Left cardiac atrium (tissue), 4 donors: Measurements from ENCODE around the gene CGB8. TPM values are rescaled to one million over a fixed set of nuclear protein-coding genes. Genes with fewer than 3 reads are reported as not detected.
"Not testable (repeated sequence)": the region's sequence is repeated elsewhere in the genome, so short reads cannot be mapped to it uniquely, and the experiment has no call there.

Experiments used
- ATAC-seq, 2 donors: fragments of 200-7000 bp; cut with Tn5 transposase; one replicate each; pipeline ENCODE4 v1.9.1; 2020; ENCODE audit warnings: mild to moderate bottlenecking in 2 of 2, moderate library complexity in 2 of 2
- DNase-seq: peaks from one replicate; pipeline ENCODE4 v3.0.0-alpha.2; 2020
- intact Hi-C, 2 donors: fragments of 100-400 bp; cut with DNase I; formaldehyde crosslinking; loops; one replicate each; pipeline versions ENCODE4 v1.14.1 to v1.15.1; 2022 to 2023
- long read RNA-seq: library from polyadenylated mRNA; unstranded; transcript quantifications from one replicate; pipeline ENCODE4 v2.0.0, GENCODE V29; 2021
- total RNA-seq, 2 donors: library from RNA; stranded (reverse); fragmentation: NEBNext Ultra II Directional; extraction: Animal tissue kit (Norgen Biotek cat#: 25700); gene quantifications; one replicate each; pipeline ENCODE4 v1.2.1, GENCODE V29; 2021
- donor health status: DM: no; HTN: yes; CAD: no.
- donor health status: DM: no; HTN: yes; CAD: no; lungs with severe emphysema.
- donor health status: DM: yes; HTN: yes; CAD: no.
- donor health status: Dilated cardiomyopathy.

Gene CGB8
- not detected for total RNA-seq
- long read RNA-seq: 0 reads

DNA sequence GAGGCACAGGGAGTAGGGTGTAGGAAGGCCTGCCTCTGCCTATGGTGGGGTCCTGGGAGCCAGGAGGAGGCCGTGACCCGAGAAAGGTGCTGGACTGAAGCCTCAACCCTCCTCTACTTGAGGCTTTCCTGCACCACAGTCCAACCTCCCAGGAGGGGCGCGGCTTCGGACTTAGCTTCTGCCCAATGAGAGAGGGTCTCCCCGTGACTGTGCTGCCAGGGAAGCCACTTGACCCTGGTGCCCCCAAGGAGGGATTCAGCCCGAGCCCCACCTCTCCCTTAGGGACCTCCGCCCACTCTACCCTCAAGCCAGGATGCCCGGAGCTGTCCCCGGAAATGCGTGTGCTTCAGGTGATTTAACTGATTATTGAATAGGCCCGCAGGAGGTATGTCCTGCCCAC is at the start of gene CGB8:
Gene CGB8 (minus strand): TSS at position 101 of the 400 bp plus-strand sequence. CDS start 372 bp downstream, outside the sequence.
- DNase-seq, ATAC-seq, intact Hi-C loops: not testable (repeated sequence)

- DNase-seq: peak; percentile 61
- peak; percentile 55 to 65 for ATAC-seq
- intact Hi-C loops: loop anchor here in 1 of 2 donors (5.0 kb wide), 2 partner anchors 50 to 100 kb away; no protein-coding TSS in a partner anchor
Measured at GRCh38 chr19:49097453-49098288, 48.8 kb upstream of the CGB8 start.

- intact Hi-C loops: loop anchor here in 1 of 2 donors (5.0 kb wide), 2 partner anchors 53 to 103 kb away; no protein-coding TSS in a partner anchor
- peak; percentile 79 to 91 for ATAC-seq
- DNase-seq: peak; percentile 67
Measured at GRCh38 chr19:49094505-49095482, 45.9 kb upstream of the CGB8 start.

DNA sequence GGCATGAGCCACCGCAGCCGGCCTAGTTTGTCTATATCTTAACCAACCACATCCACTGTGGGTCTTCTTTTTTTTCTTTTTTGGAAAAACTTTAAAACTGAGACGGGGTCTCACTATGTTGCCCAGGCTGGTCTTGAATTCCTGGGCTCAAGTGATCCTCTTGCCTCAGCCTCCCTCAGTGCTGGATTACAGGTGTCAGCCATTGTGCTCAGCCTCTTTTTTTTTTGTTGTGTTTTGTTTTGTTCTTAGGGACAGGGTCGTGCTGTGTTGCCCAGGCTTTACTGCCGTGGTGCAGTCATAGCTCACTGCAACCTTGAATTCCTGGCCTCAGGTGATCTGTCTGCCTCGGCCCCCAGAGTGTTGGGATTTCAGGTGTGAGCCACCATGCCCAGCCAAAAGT is 43.8 kb upstream of the CGB8 start:
- intact Hi-C loops: no loop called here
- DNase-seq: no peak
- no peak for ATAC-seq

DNA sequence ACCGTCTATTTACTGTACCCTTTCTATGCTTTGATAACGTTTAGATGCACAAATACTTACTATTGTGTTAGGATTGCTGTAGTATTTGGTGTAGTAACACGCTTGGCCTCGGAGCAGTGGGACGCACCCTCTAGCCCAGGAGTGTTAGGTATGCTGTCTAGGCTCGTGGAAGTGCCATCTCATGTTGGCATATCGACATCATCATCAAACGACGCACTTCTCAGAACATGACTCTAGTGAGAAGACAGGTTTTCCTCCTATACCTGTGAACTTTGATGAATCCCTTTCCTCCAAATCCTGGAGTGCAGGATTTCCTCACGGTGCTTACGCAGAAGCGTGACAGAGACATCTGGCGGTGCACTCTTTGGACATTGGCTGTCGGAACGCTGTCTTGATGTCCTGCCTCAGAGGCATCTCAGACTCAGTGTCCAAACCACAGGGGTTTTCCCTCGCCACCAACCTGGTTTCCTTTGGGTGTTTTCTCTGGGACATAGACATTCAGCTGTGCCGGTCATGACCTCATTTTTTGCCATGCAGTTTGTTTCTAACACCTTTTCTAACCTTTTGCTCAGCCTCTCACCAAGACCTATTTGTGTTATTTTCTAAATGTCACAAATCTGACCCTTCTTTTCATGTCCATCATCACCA is 42.6 kb upstream of the CGB8 start:
- DNase-seq (no peak), ATAC-seq (no peak)
- intact Hi-C loops: no loop called here

DNA sequence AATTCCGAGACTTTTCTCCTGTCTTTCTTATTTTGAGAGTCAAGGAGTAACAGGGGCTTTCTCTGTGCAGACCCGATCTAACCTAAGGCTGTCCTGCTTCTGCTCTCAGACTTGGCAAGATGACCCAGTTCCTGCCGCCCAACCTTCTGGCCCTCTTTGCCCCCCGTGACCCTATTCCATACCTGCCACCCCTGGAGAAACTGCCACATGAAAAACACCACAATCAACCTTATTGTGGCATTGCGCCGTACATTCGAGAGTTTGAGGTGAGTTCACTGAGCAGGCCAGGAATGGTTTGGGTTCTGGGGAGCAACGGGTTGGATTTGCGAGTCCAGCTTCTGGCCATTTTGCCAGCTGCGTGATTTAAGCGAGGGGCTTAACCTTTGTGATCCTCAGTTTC is 37.4 kb upstream of the CGB8 start:
- intact Hi-C loops: no loop called here

GRCh38 chr19:49085868-49086232 is 36.9 kb upstream of the CGB8 start:
- no peak for DNase-seq
- intact Hi-C loops: no loop called here
- ATAC-seq: no peak

More for the DNA sequence above, 37.4 kb upstream of the CGB8 start:
- DNase-seq: no peak
- no peak for ATAC-seq

GRCh38 chr19:49085020-49085867 is 36.3 kb upstream of the CGB8 start, which contains the start of gene SNRNP70:
SNRNP70 (plus strand) TSS chr19:49085451; CDS start chr19:49086415, 964 bp downstream.
- intact Hi-C loops: no loop called here
- peak; percentile 99 for ATAC-seq
- DNase-seq: peak; percentile 99

DNA sequence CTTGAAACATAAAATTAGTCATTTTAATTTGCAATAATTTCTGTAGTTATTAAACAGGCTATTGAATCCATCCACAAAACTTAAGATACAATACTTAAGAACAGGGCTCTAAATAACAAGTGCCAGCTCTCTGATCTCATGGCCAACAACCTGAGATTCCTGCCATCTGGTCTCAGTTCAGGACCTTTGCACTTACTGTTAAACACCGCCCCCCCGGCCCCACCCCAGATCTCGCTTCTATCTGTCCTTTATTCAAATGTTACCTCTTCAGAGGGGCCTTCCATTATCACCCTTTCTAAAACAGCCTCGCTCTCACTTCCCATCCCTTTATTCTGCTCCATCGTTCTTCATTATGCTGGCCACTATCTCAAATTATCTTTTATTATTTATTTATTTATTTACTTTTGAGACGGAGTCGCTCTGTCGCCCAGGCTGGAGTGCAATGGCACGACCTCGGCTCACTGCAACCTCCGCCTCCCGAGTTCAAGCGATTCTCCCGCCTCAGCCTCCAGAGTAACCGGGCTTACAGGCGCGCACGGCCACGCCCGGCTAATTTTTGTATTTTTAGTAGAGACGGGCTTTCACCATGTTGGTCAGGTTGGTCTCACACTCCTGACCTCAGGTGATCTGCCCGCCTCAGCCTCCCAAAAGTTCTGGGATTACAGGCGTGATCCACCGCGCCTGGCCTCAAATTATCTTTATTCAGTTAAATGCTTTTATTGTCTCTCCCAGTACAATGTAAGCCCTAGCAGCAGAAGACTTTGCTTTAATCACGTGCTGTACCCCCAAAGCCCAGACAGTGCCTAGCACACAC is 35.5 kb upstream of the CGB8 start:
- intact Hi-C loops: no loop called here
- DNase-seq (no peak), ATAC-seq (no peak)

GRCh38 chr19:49081273-49081672 is 32.4 kb upstream of the CGB8 start:
- intact Hi-C loops: no loop called here
- DNase-seq (no peak), ATAC-seq (no peak)

GRCh38 chr19:49080392-49080791 is 31.5 kb upstream of the CGB8 start:
- intact Hi-C loops: no loop called here
- ATAC-seq: no peak
- DNase-seq: no peak

GRCh38 chr19:49074869-49075268 is 26.0 kb upstream of the CGB8 start:
- intact Hi-C loops: loop anchor here in 1 of 2 donors (5.0 to 10.0 kb wide), 2 partner anchors 80 to 132 kb away; partner anchors contain the start of genes GYS1 and RUVBL2
- DNase-seq (peak; percentile 80), ATAC-seq (peak; percentile 34 to 50)

GRCh38 chr19:49073514-49074378 is 24.8 kb upstream of the CGB8 start:
- ATAC-seq: peak; percentile 33 to 54
- intact Hi-C loops: loop anchor here in 1 of 2 donors (5.0 to 10.0 kb wide), 2 partner anchors 79 to 134 kb away; partner anchors contain the start of genes GYS1 and RUVBL2
- DNase-seq: no peak

DNA sequence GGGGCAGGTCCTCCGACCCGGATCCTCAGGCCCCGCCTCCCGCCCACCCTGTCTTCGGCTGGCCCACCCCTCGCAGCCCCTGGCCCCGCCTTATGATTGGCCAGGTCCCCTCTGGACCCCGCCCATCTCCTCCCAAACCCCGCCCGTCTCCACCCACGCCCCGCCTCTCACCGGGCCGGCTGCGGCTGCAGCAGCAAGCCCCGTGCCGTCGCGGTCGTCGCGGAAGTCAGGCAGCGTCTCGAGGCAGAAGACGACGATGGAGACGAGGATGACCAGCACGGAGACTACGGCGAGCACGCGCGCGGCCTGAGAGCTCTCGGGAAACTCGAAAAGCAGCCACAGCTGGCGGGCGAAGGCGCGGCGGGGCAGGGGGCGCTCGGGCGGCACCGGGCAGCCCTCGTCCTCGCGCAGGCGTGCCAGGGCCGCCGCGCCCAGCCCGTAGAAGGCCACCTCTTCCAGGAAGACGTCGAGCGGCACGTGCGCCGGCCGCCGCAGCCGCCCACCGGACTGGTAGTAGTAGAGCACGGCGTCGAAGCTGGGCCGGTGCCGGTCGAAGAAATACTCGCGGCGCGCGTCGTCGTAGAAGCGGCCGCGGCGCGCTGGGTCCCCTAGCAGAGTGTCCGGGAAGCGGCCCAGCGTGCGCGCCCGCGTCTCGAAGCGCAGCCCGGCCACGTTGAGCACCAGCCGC is 23.1 kb upstream of the CGB8 start:
- intact Hi-C loops: loop anchor here in 1 of 2 donors (5.0 to 10.0 kb wide), 2 partner anchors 77 to 135 kb away; partner anchors contain the start of genes GYS1 and RUVBL2
- ATAC-seq (peak in 1 of 2 donors; percentile 11), DNase-seq (peak; percentile 29)

DNA sequence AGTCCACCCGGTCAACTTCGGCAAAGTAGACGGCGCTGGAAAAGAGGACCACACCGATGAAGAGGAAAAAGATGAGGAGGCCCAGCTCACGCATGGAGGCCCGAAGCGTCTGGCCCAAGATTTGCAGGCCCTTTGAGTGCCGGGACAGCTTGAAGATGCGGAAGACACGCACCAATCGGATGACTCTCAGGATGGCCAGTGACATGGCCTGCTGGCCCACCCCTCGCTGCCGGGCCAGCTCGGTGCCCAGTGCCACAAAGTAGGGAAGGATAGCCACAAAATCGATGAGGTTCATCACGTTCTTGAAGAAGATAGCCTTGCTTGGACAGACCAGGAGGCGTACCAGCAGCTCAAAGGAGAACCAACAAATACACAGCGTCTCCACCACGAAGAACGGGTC is 21.5 kb upstream of the CGB8 start:
- DNase-seq (no peak), ATAC-seq (no peak)
- intact Hi-C loops: loop anchor here in 1 of 2 donors (5.0 to 10.0 kb wide), 2 partner anchors 76 to 137 kb away; partner anchors contain the start of genes GYS1 and RUVBL2
